CD4-positive, CD25-positive, alpha-beta regulatory T cell (primary cell): ENCODE data around the gene PLD5. TPM values are rescaled to one million over a fixed set of nuclear protein-coding genes. Genes with fewer than 3 reads are reported as not detected.
"Not testable (repeated sequence)": the region's sequence is repeated elsewhere in the genome, so short reads cannot be mapped to it uniquely, and the experiment has no call there.

ENCODE experiments used
- ATAC-seq, 2 donors: fragments of 150-1000 bp; cut with Tn5 transposase; one replicate each; pipeline ENCODE4 v1.10.0; 2021; ENCODE audit warnings: low read depth in 2 of 2, moderate number of reproducible peaks in 2 of 2, moderate library complexity in 1 of 2
- DNase-seq, 3 donors: peaks; one replicate each; pipeline versions ENCODE4 v3.0.0 to v3.0.0-alpha.2; 2012 to 2022; ENCODE audit warnings: mixed read lengths in 1 of 3
- H3K27ac ChIP-seq: one replicate; pipeline ENCODE4 v1.7.0; 2013; ENCODE audit warnings: mild to moderate bottlenecking, low read length; ENCODE audit not compliant: insufficient read depth, poor library complexity, severe bottlenecking
- H3K27me3 ChIP-seq: one replicate; pipeline ENCODE4 v1.7.0; 2013; ENCODE audit warnings: low read length; ENCODE audit not compliant: control insufficient read depth, insufficient read depth
- H3K36me3 ChIP-seq: one replicate; pipeline ENCODE4 v1.7.0; 2013; ENCODE audit warnings: mild to moderate bottlenecking, low read length, moderate library complexity; ENCODE audit not compliant: control insufficient read depth, insufficient read depth
- H3K4me1 ChIP-seq: 2 replicates; pipeline ENCODE4 v1.7.0; 2013; ENCODE audit warnings: mild to moderate bottlenecking, low read length; ENCODE audit not compliant: insufficient read depth, control insufficient read depth, poor library complexity, severe bottlenecking
- H3K4me3 ChIP-seq: one replicate; pipeline ENCODE4 v1.7.0; 2013; ENCODE audit warnings: low read depth, mild to moderate bottlenecking, low read length, moderate library complexity
- H3K9me3 ChIP-seq, 2 experiments: 1 replicate in 1 of 2; 2 replicates in 1 of 2; pipeline ENCODE4 v1.7.0; 2013; ENCODE audit warnings: low read length in 2 of 2, mild to moderate bottlenecking in 1 of 2, moderate library complexity in 1 of 2; ENCODE audit not compliant: control insufficient read depth in 2 of 2
- H3K27ac Mint-ChIP-seq, 3 donors: one replicate each; pipeline ENCODE4 v1.8.0; 2020 to 2022; ENCODE audit warnings: mild to moderate bottlenecking in 3 of 3, mixed read lengths in 3 of 3, moderate library complexity in 2 of 3
- H3K27me3 Mint-ChIP-seq: one replicate; pipeline ENCODE4 v1.8.0; 2022; ENCODE audit warnings: mild to moderate bottlenecking, mixed read lengths
- H3K36me3 Mint-ChIP-seq: one replicate; pipeline ENCODE4 v1.8.0; 2020; ENCODE audit warnings: mixed read lengths
- H3K4me1 Mint-ChIP-seq, 4 donors: one replicate each; pipeline ENCODE4 v1.8.0; 2020 to 2022; ENCODE audit warnings: mixed read lengths in 4 of 4, mild to moderate bottlenecking in 1 of 4
- H3K4me3 Mint-ChIP-seq, 4 donors: one replicate each; pipeline ENCODE4 v1.8.0; 2020 to 2022; ENCODE audit warnings: mild to moderate bottlenecking in 4 of 4, mixed read lengths in 4 of 4, moderate library complexity in 3 of 4
- H3K9me3 Mint-ChIP-seq, 7 donors: one replicate each; pipeline ENCODE4 v1.8.0; 2020 to 2022; ENCODE audit warnings: mixed read lengths in 7 of 7, mild to moderate bottlenecking in 3 of 7, moderate library complexity in 2 of 7
- polyA plus RNA-seq, 4 donors: library from polyadenylated mRNA; unstranded; fragments of 300-500 nt; fragmentation: Illumina TruSeq; gene quantifications; one replicate each; pipeline ENCODE4 v1.2.3, GENCODE V29; 2021
- total RNA-seq: library from RNA; stranded (reverse); gene quantifications from one replicate; pipeline ENCODE4 v1.2.3, GENCODE V29; 2022

Gene PLD5
- total and polyA plus RNA-seq, 5 donors from 2014 or later = not detected

GRCh38 chr1:242219298-242219901 lies 305.1 kb downstream of the PLD5 start:
- Histone ChIP-seq H3K27me3 (no peaks in the 10 kb centered on the region), H3K36me3 (no peaks in the 10 kb centered on the region), H3K4me3 (no peak overlapping the region), H3K9me3 (no peaks in the 10 kb centered on the region), H3K4me1 (no peaks in the 10 kb centered on the region), H3K27ac (no peak overlapping the region)
- Mint-ChIP-seq H3K4me3 (no peak overlapping the region), H3K9me3 (peaks cover 0 to 10% (median 1%) of the 10 kb centered on the region in 7 donors), H3K27me3 (no peaks in the 10 kb centered on the region), H3K4me1 (no peaks in the 10 kb centered on the region), H3K27ac (no peak overlapping the region), H3K36me3 (no peaks in the 10 kb centered on the region)
- no peak for DNase-seq
- ATAC-seq = no peak

DNA sequence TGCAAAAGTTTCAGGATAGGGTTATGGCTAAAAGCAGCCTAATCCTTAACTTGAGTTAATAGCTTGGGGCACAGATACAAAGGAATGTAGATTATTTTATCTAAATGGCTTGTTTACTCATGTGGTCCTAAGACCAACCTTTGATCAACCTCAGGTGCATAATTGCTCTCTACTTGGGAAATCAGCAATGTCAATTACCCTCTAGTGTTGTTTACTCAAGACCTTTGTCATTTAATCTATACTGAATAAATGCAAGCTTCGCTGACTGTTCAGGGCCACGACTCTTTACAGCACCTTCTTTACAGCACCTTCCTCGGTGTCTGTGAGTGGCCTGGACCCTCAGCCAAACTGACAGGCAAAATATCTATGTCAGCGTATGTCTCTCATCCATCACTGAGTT lies 308.1 kb downstream of the PLD5 start:
- no peak overlapping the region for H3K4me3 ChIP-seq
- no peak for DNase-seq
- no peaks in the 10 kb centered on the region for H3K4me1 ChIP-seq
- H3K27ac Mint-ChIP-seq = no peak overlapping the region
- H3K36me3 Mint-ChIP-seq = no peaks in the 10 kb centered on the region
- no peak overlapping the region for H3K27ac ChIP-seq
- H3K9me3 Mint-ChIP-seq = peaks cover 0 to 10% (median 2%) of the 10 kb centered on the region in 7 donors
- no peaks in the 10 kb centered on the region for H3K36me3 ChIP-seq
- no peaks in the 10 kb centered on the region for H3K27me3 ChIP-seq
- H3K4me1 Mint-ChIP-seq = no peaks in the 10 kb centered on the region
- H3K9me3 ChIP-seq = no peaks in the 10 kb centered on the region
- no peaks in the 10 kb centered on the region for H3K27me3 Mint-ChIP-seq
- H3K4me3 Mint-ChIP-seq = no peak overlapping the region
- no peak for ATAC-seq

GRCh38 chr1:242214455-242214854 lies 310.0 kb downstream of the PLD5 start:
- not testable (repeated sequence) for H3K27me3 Mint-ChIP-seq, H3K9me3 Mint-ChIP-seq, H3K4me3 Mint-ChIP-seq, H3K27ac ChIP-seq, H3K9me3 ChIP-seq, H3K36me3 Mint-ChIP-seq, H3K36me3 ChIP-seq, H3K4me1 Mint-ChIP-seq, H3K27ac Mint-ChIP-seq, H3K4me1 ChIP-seq, H3K27me3 ChIP-seq, ATAC-seq, H3K4me3 ChIP-seq, DNase-seq

DNA sequence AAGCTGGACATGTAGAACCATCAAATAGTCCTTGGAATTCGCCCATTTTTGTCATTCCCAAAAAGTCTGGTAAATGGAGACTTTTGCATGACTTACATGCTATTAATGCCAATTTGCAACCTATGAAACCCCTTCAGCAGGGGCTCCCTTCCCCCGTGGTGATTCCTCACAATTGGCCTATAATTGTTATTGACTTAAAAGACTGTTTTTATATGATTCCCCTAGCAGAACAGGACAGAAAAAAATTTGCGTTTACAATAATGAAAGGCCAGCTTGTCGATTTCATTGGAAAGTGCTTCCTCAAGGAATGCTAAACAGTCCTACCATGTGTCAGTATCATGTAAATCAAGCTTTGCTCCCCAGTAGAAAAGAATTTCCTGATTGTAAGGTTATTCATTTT lies 311.5 kb downstream of the PLD5 start:
- not testable (repeated sequence) for H3K4me1 ChIP-seq, H3K36me3 ChIP-seq, H3K9me3 Mint-ChIP-seq, H3K4me3 Mint-ChIP-seq, H3K36me3 Mint-ChIP-seq, H3K27me3 ChIP-seq, ATAC-seq, H3K27ac Mint-ChIP-seq, H3K4me1 Mint-ChIP-seq, H3K4me3 ChIP-seq, DNase-seq, H3K9me3 ChIP-seq, H3K27ac ChIP-seq, H3K27me3 Mint-ChIP-seq

- ATAC-seq = no peak
- H3K27ac Mint-ChIP-seq = no peak overlapping the region
Observed at GRCh38 chr1:242212401-242212800, 312.1 kb downstream of the PLD5 start.

GRCh38 chr1:242211254-242212022 lies 313.1 kb downstream of the PLD5 start:
- Histone ChIP-seq H3K4me3 (no peak overlapping the region), H3K4me1 (no peaks in the 10 kb centered on the region), H3K9me3 (no peaks in the 10 kb centered on the region), H3K27ac (no peak overlapping the region), H3K27me3 (no peaks in the 10 kb centered on the region), H3K36me3 (no peaks in the 10 kb centered on the region)
- ATAC-seq (no peak), DNase-seq (no peak)
- Mint-ChIP-seq H3K4me1 (no peaks in the 10 kb centered on the region), H3K27me3 (no peaks in the 10 kb centered on the region), H3K9me3 (peaks cover 0 to 6% (median 2%) of the 10 kb centered on the region in 7 donors), H3K4me3 (no peak overlapping the region), H3K27ac (no peak overlapping the region), H3K36me3 (no peaks in the 10 kb centered on the region)

More at GRCh38 chr1:242212401-242212800, 312.1 kb downstream of the PLD5 start:
- no peak for DNase-seq
- Mint-ChIP-seq H3K36me3 (no peaks in the 10 kb centered on the region), H3K4me1 (no peaks in the 10 kb centered on the region), H3K27me3 (no peaks in the 10 kb centered on the region), H3K9me3 (peaks cover 0 to 10% (median 2%) of the 10 kb centered on the region in 7 donors), H3K4me3 (no peak overlapping the region)
- no peaks in the 10 kb centered on the region for H3K27me3 ChIP-seq
- H3K9me3 ChIP-seq = no peaks in the 10 kb centered on the region
- no peak overlapping the region for H3K4me3 ChIP-seq
- H3K27ac ChIP-seq = no peak overlapping the region
- H3K36me3 ChIP-seq = no peaks in the 10 kb centered on the region
- H3K4me1 ChIP-seq = no peaks in the 10 kb centered on the region

GRCh38 chr1:242210316-242210715 lies 314.2 kb downstream of the PLD5 start:
- H3K4me1 ChIP-seq, DNase-seq, H3K4me1 Mint-ChIP-seq, H3K9me3 Mint-ChIP-seq, H3K27me3 Mint-ChIP-seq, H3K4me3 ChIP-seq, H3K27ac ChIP-seq, H3K27ac Mint-ChIP-seq, H3K27me3 ChIP-seq, ATAC-seq, H3K9me3 ChIP-seq, H3K36me3 Mint-ChIP-seq, H3K36me3 ChIP-seq, H3K4me3 Mint-ChIP-seq: not testable (repeated sequence)

DNA sequence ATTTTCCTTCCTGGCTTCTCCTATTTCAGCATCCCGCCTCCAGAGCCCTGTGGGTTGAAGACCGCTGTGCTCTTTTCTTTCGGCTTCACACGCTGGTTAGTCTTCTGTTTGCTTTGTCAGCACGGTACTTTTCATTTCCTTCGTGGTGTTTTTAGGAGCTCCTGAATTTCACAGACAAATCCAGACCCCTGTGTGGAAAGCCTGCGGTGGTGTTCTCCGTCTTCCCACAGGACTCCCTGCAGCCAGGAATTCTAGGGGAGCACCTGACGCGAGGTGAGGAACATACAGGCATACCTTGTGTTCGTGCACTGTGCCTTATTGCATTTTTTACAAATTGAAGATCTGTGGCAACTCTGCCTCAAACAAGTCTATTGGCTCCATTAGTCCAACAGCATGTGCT lies 315.4 kb downstream of the PLD5 start:
- peaks cover 0 to 6% (median 0%) of the 10 kb centered on the region in 7 donors for H3K9me3 Mint-ChIP-seq
- H3K9me3 ChIP-seq = no peaks in the 10 kb centered on the region
- no peak overlapping the region for H3K27ac Mint-ChIP-seq
- no peaks in the 10 kb centered on the region for H3K4me1 Mint-ChIP-seq
- no peak overlapping the region for H3K4me3 ChIP-seq
- H3K27me3 ChIP-seq = no peaks in the 10 kb centered on the region
- H3K4me1 ChIP-seq = no peaks in the 10 kb centered on the region
- DNase-seq = no peak
- H3K36me3 Mint-ChIP-seq = no peaks in the 10 kb centered on the region
- no peak for ATAC-seq
- no peak overlapping the region for H3K4me3 Mint-ChIP-seq
- H3K27ac ChIP-seq = no peak overlapping the region
- H3K36me3 ChIP-seq = no peaks in the 10 kb centered on the region
- no peaks in the 10 kb centered on the region for H3K27me3 Mint-ChIP-seq
